GM12891 (cell line): Measurements from ENCODE around the gene EPB41L3.

Experiments used
- POLR2A ChIP-seq: IDR thresholded peaks from 2 replicates; pipeline ENCODE4 v1.6.1; 2011; ENCODE audit warnings: low read depth, low read length, control low read depth
- POLR2AphosphoS5 ChIP-seq: IDR thresholded peaks from 2 replicates; pipeline ENCODE4 v1.6.1; 2011; ENCODE audit warnings: low read depth, low read length, control low read depth
- TAF1 ChIP-seq: IDR thresholded peaks from 2 replicates; pipeline ENCODE4 v1.6.1; 2011; ENCODE audit warnings: low read depth, low read length, control low read depth

- TF ChIP-seq POLR2A (no peak), TAF1 (no peak), POLR2AphosphoS5 (no peak)
These were observed 33.5 kb downstream of the EPB41L3 start for GRCh38 chr18:5510135-5510846.
